Measurements from ENCODE around the gene WNT11.

GRCh38 chr11:76150141-76150540, 56.2 kb downstream of the WNT11 start:
- TF ChIP-seq CTCF (optimal IDR thresholded peaks at IDR 0.05 in 1 of 3, IDR thresholded peaks at IDR 0.05 in 1 of 3, conservative IDR thresholded peaks at IDR 0.05 in 1 of 3; ENCODE audit: extremely low read depth in 1 of 3, insufficient read depth in 2 of 3, low read length in 3 of 3) (no peak), EZH2 (IDR thresholded peaks at IDR 0.05; ENCODE audit: low read length) (no peak)

Data from keratinocyte (primary cell).